GM13977 (cell line): ENCODE results near the gene SAMD11.
"Not testable (repeated sequence)": the region's sequence is repeated elsewhere in the genome, so short reads cannot be mapped to it uniquely, and the experiment has no call there.

Source experiments
- DNase-seq: peaks from one replicate; pipeline ENCODE4 v3.0.0; 2012; ENCODE audit warnings: low spot score
- in situ Hi-C: fragments of 300-500 bp; cut with MboI; formaldehyde crosslinking; loops from one replicate; pipeline ENCODE4 v1.12.0; 2022; ENCODE audit warnings: low sequenced_read_pairs, low pct_unique_long_range_greater_than_20kb, mixed read lengths, inconsistent platforms; ENCODE audit not compliant: unreplicated experiment
- TF ChIP-seq, protein P1 (sequence below): IDR thresholded peaks from 2 replicates; pipeline ENCODE4 v1.5.1; 2012; ENCODE audit warnings: mild to moderate bottlenecking, control low read depth; ENCODE audit not compliant: insufficient read depth; ENCODE audit errors: extremely low read depth, missing control alignments

The SAMD11 gene

GRCh38 chr1:943545-944340 lies 20.0 kb downstream of the SAMD11 start:
- TF ChIP-seq, protein P1, sequence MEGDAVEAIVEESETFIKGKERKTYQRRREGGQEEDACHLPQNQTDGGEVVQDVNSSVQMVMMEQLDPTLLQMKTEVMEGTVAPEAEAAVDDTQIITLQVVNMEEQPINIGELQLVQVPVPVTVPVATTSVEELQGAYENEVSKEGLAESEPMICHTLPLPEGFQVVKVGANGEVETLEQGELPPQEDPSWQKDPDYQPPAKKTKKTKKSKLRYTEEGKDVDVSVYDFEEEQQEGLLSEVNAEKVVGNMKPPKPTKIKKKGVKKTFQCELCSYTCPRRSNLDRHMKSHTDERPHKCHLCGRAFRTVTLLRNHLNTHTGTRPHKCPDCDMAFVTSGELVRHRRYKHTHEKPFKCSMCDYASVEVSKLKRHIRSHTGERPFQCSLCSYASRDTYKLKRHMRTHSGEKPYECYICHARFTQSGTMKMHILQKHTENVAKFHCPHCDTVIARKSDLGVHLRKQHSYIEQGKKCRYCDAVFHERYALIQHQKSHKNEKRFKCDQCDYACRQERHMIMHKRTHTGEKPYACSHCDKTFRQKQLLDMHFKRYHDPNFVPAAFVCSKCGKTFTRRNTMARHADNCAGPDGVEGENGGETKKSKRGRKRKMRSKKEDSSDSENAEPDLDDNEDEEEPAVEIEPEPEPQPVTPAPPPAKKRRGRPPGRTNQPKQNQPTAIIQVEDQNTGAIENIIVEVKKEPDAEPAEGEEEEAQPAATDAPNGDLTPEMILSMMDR = no peak
- in situ Hi-C loops = no loop called here
- no peak for DNase-seq

DNA sequence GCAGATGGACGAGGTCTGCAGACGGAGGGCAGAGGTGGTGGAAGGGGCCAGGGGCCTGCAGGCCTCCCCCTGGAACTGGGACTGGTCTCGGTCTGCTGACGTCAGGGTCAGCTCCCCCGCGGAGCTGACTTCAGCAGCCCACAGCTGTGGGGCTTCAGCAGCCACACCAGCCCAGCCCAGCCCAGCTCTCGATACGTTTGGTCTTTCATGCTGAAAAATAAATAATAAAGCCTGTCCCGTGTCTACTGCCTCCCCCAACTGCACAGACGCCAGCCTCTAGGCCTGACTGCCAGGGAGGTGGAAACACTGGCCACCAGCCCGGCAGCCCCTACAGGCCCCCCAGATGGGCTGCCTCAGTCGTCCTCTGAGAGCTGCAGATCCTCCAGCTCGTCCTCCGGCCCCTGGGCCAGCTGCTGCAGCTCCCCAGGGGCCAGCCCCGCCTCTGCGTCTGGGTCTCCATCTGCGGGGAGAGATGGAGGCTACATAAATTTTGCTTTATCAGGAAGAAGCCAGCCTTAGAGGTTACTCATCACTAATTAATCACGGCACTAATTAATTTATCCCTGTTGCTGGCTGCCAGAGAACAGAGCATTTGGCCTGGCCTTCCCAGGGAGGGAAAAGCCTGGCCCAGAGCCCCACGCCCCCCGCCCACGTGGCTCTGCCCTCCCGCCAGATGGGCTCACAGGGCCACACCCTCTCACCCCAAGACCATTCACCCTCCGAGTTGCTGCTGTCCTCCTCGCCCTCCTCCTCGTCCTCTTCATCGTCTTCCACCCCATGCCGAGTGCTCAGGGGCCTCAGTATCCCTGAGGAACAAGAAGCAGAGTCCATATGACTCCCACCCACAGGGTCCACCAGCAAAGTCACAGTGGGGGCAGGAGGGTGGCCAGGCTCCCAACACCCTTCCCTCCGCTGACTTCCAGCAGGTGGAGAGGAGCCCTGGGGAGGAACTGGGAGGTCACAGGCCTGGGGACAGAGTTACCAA lies 20.9 kb downstream of the SAMD11 start:
- in situ Hi-C loops = no loop called here
- DNase-seq = no peak
- TF ChIP-seq, protein P1 = no peak

- TF ChIP-seq, protein P1 = no peak
- in situ Hi-C loops = no loop called here
- DNase-seq = no peak
Observed at GRCh38 chr1:945688-946556, 22.2 kb downstream of the SAMD11 start.

- DNase-seq, in situ Hi-C loops: not testable (repeated sequence)
Observed at GRCh38 chr1:946811-947210, 23.1 kb downstream of the SAMD11 start.

DNA sequence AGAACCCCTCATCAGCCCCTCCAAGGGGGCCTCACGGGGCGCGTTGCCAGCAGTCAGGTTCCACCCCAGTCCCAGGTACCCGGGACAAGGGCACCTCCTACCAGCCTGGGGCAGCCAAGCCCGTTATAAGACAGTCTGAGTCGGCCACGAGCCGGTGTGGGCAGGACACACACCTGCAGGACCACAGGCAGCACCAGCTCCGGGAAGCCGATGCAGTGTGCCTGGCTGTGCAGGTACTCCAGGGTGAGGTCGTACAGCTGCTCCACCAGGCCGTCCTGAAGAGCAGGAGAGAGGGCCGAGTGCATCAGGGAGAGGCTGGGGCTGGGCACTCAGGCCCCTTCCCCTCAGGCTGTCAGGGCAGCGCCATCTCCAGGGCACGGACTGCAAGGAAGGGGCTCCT lies 24.2 kb downstream of the SAMD11 start:
- in situ Hi-C loops = no loop called here
- no peak for DNase-seq
- TF ChIP-seq, protein P1 = no peak

DNA sequence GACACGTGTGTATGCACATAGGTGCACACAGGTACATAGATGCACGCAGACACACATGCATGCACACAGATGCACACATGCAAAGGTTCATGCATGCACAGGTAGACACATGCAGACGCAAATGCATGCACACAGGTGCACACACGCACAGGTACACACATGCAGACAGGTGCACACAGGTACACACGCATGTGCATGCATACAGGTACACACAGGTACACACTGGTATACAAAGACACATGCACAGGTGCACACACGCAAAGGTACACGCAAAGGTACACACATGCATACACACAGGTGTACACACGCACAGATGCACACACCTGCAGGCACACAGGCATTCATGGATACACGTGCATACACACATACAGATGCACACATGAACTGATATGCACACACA lies 26.5 kb downstream of the SAMD11 start:
- DNase-seq = no peak
- in situ Hi-C loops = no loop called here
- TF ChIP-seq, protein P1 = no peak
